Renal cortex interstitium (tissue), 11 donors: Measurements from ENCODE around the gene ZMIZ2. TPM values are rescaled to one million over a fixed set of nuclear protein-coding genes. Genes with fewer than 3 reads are reported as not detected.
"Not testable (repeated sequence)": the region's sequence is repeated elsewhere in the genome, so short reads cannot be mapped to it uniquely, and the experiment has no call there.

Experiments
- DNase-seq, 11 donors: peaks; one replicate each; pipeline ENCODE4 v3.0.0-alpha.2; 2013; ENCODE audit warnings: low read depth in 9 of 11, low spot score in 4 of 11; ENCODE audit errors: extremely low read depth in 1 of 11
- polyA plus RNA-seq, 3 donors: library from polyadenylated mRNA; unstranded; fragments of 120-200 nt; gene quantifications; one replicate each; pipeline ENCODE4 v1.2.1, GENCODE V29; 2013; ENCODE audit not compliant: insufficient read length in 3 of 3

The ZMIZ2 gene
- polyA plus RNA-seq, 3 donors: 53.9 to 109 (median 72.0) TPM

- DNase-seq: no peak
These were observed 42.9 kb downstream of the ZMIZ2 start for GRCh38 chr7:44791278-44792219.

GRCh38 chr7:44793919-44794318, 45.3 kb downstream of the ZMIZ2 start:
- no peak for DNase-seq

GRCh38 chr7:44794331-44794730, 45.7 kb downstream of the ZMIZ2 start:
- no peak for DNase-seq

GRCh38 chr7:44796034-44796503, 47.4 kb downstream of the ZMIZ2 start:
- DNase-seq: peak in 4 of 11 donors; percentile 38 to 45 (median 39)

- DNase-seq: peak; percentile 88 to 98 (median 97)
These were observed 48.1 kb downstream of the ZMIZ2 start, which contains the start of gene PPIA for GRCh38 chr7:44796504-44797328. PPIA (plus strand) TSS chr7:44796681; CDS start chr7:44796725, 44 bp downstream.

GRCh38 chr7:44797329-44798258, 48.9 kb downstream of the ZMIZ2 start:
- DNase-seq: peak; percentile 69 to 87 (median 81)

- no peak for DNase-seq
These were observed 50.1 kb downstream of the ZMIZ2 start for GRCh38 chr7:44798649-44799305.

- no peak for DNase-seq
These were observed 51.3 kb downstream of the ZMIZ2 start for GRCh38 chr7:44799939-44800338.

- DNase-seq: no peak
These were observed 53.2 kb downstream of the ZMIZ2 start for GRCh38 chr7:44801890-44802289.

- no peak for DNase-seq
These were observed 53.9 kb downstream of the ZMIZ2 start for GRCh38 chr7:44802418-44803025.

- not testable (repeated sequence) for DNase-seq
These were observed 55.3 kb downstream of the ZMIZ2 start for GRCh38 chr7:44803828-44804519.

GRCh38 chr7:44805950-44806349, 57.3 kb downstream of the ZMIZ2 start:
- no peak for DNase-seq

GRCh38 chr7:44808914-44809393, 60.3 kb downstream of the ZMIZ2 start:
- no peak for DNase-seq

GRCh38 chr7:44811093-44811492, 62.4 kb downstream of the ZMIZ2 start:
- no peak for DNase-seq

- no peak for DNase-seq
These were observed 62.9 kb downstream of the ZMIZ2 start for GRCh38 chr7:44811571-44811970.

GRCh38 chr7:44814919-44815318, 66.3 kb downstream of the ZMIZ2 start:
- no peak for DNase-seq

- DNase-seq: no peak
These were observed 70.6 kb downstream of the ZMIZ2 start for GRCh38 chr7:44819292-44819691.
